ENCODE results near the gene CNPY4. TPM values are rescaled to one million over a fixed set of nuclear protein-coding genes. Genes with fewer than 3 reads are reported as not detected.
A peak's percentile ranks its signal among the peaks of the same experiment; 100 is the strongest.

Gene CNPY4
- total and polyA plus RNA-seq, 2 experiments from 2014 or later: 26.2 to 26.9 TPM

DNA sequence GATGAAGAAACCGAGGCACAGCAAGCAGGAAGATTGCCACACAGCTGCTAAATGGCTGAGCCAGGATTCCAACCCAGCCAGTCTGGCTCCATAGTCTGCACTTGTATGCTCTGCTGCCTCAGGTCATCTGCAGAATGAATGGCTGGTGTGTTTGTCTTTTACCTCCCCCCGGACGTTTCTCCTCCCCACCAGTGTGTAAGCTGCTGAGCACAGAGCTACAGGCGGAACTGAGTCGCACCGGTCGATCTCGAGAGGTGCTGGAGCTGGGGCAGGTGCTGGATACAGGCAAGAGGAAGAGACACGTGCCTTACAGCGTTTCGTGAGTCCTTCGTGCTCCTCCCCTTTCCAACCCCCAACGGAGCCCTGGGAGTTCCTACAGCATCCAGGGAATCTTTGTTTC, 2.6 kb downstream of the CNPY4 start:
- H3K27ac ChIP-seq: no peak overlapping the region
- H2AFZ ChIP-seq: no peak overlapping the region
- no peak overlapping the region for H3K9ac ChIP-seq
- DNase-seq: no peak
- no peaks in the 10 kb centered on the region for H3K36me3 ChIP-seq (ENCODE audit: low read depth)
- WGBS, 2 experiments (ENCODE audit: low coverage in 1 of 2, low lambda C conversion rate in 2 of 2, missing lambda C conversion rate in 2 of 2): 82 to 85% methylated on average over 13 of the region's 13 CpGs
- H3K9me2 ChIP-seq (ENCODE audit: insufficient read depth): no peaks in the 10 kb centered on the region
- in situ Hi-C loops (cut with MboI): no loop called here
- H3K9me3 ChIP-seq (ENCODE audit: low read depth): no peaks in the 10 kb centered on the region
- H3K4me3 ChIP-seq: no peak overlapping the region
- TF ChIP-seq EZH2phosphoT487 (IDR thresholded peaks at IDR 0.05; ENCODE audit: insufficient read depth, low read depth): no peak
- TF ChIP-seq EZH2 (IDR thresholded peaks at IDR 0.05; ENCODE audit: insufficient read depth, poor library complexity, severe bottlenecking): no peak
- no peaks in the 10 kb centered on the region for H3K27me3 ChIP-seq (replicated peaks; ENCODE audit: insufficient read depth)
- H3K4me2 ChIP-seq (ENCODE audit: unreplicated experiment): no peak overlapping the region
- H3K79me2 ChIP-seq (ENCODE audit: insufficient read depth): peaks cover 45% of the 10 kb centered on the region
- no peaks in the 10 kb centered on the region for H4K20me1 ChIP-seq (ENCODE audit: insufficient read depth)
- peaks cover 8% of the 10 kb centered on the region for H3F3A ChIP-seq (ENCODE audit: insufficient read depth)
- H3K4me1 ChIP-seq (ENCODE audit: insufficient read depth): peaks cover 10% of the 10 kb centered on the region; the same call in 1 of the 2 replicates

DNA sequence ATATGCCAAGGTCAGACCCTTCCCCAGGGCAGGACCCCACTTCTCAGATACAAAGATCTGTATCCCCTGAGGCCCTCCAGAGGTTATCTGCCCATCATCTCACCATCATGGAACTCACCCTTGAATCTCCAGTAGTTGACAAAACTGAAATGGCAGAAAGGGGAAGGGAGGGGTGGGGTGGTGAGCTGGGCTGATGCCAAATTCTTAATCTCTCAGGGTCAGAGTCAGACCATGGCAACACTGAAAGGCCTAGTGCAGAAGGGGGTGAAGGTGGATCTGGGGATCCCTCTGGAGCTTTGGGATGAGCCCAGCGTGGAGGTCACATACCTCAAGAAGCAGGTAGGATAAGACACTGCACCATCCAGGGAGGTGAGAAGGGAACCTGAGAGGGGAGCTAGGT, 3.1 kb downstream of the CNPY4 start:
- no peak for DNase-seq
- H3K27ac ChIP-seq: no peak overlapping the region
- 92 to 100% methylated on average over 1 of the region's 1 CpG for WGBS, 2 experiments (ENCODE audit: low coverage in 1 of 2, low lambda C conversion rate in 2 of 2, missing lambda C conversion rate in 2 of 2)
- peaks cover 45% of the 10 kb centered on the region for H3K79me2 ChIP-seq (ENCODE audit: insufficient read depth)
- H4K20me1 ChIP-seq (ENCODE audit: insufficient read depth): no peaks in the 10 kb centered on the region
- H3K4me2 ChIP-seq (ENCODE audit: unreplicated experiment): no peak overlapping the region
- H3K9me3 ChIP-seq (ENCODE audit: low read depth): no peaks in the 10 kb centered on the region
- no peaks in the 10 kb centered on the region for H3K27me3 ChIP-seq (replicated peaks; ENCODE audit: insufficient read depth)
- H3K9me2 ChIP-seq (ENCODE audit: insufficient read depth): no peaks in the 10 kb centered on the region
- H3K4me3 ChIP-seq: no peak overlapping the region
- peaks cover 10% of the 10 kb centered on the region; the same call in 1 of the 2 replicates for H3K4me1 ChIP-seq (ENCODE audit: insufficient read depth)
- no peaks in the 10 kb centered on the region for H3K36me3 ChIP-seq (ENCODE audit: low read depth)
- H2AFZ ChIP-seq: no peak overlapping the region
- no peak overlapping the region for H3K9ac ChIP-seq
- no peak for TF ChIP-seq EZH2 (IDR thresholded peaks at IDR 0.05; ENCODE audit: insufficient read depth, poor library complexity, severe bottlenecking)
- TF ChIP-seq EZH2phosphoT487 (IDR thresholded peaks at IDR 0.05; ENCODE audit: insufficient read depth, low read depth): no peak
- peaks cover 8% of the 10 kb centered on the region for H3F3A ChIP-seq (ENCODE audit: insufficient read depth)
- in situ Hi-C loops (cut with MboI): no loop called here

DNA sequence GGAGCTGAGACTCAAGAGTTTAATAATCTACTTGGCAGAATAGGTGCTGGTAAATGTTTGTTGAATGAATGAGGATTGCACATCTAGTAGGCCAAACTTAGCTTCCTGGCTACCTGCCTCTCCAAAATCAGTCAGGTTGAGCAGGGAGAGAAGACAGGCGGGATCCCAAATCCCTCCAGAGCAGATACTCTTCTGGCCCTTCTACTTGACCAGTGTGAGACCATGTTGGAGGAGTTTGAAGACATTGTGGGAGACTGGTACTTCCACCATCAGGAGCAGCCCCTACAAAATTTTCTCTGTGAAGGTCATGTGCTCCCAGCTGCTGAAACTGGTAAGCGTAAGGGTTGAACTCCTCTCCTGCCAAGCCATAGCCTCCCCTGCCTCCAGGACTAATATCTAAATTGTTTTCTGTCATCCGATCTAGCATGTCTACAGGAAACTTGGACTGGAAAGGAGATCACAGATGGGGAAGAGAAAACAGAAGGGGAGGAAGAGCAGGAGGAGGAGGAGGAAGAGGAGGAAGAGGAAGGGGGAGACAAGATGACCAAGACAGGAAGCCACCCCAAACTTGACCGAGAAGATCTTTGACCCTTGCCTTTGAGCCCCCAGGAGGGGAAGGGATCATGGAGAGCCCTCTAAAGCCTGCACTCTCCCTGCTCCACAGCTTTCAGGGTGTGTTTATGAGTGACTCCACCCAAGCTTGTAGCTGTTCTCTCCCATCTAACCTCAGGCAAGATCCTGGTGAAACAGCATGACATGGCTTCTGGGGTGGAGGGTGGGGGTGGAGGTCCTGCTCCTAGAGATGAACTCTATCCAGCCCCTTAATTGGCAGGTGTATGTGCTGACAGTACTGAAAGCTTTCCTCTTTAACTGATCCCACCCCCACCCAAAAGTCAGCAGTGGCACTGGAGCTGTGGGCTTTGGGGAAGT, 5.1 kb downstream of the CNPY4 start:
- Histone ChIP-seq H3K79me2 (ENCODE audit: insufficient read depth) (peaks cover 31% of the 10 kb centered on the region), H3K4me1 (ENCODE audit: insufficient read depth) (peaks cover 4% of the 10 kb centered on the region; the same call in 1 of the 2 replicates), H3K4me3 (no peak overlapping the region), H4K20me1 (ENCODE audit: insufficient read depth) (no peaks in the 10 kb centered on the region), H3K9ac (no peak overlapping the region), H3K4me2 (ENCODE audit: unreplicated experiment) (no peak overlapping the region), H3K27me3 (replicated peaks; ENCODE audit: insufficient read depth) (no peaks in the 10 kb centered on the region), H3K9me3 (ENCODE audit: low read depth) (no peaks in the 10 kb centered on the region), H3F3A (ENCODE audit: insufficient read depth) (peaks cover 8% of the 10 kb centered on the region), H3K27ac (no peak overlapping the region), H3K9me2 (ENCODE audit: insufficient read depth) (no peaks in the 10 kb centered on the region), H2AFZ (no peak overlapping the region), H3K36me3 (ENCODE audit: low read depth) (no peaks in the 10 kb centered on the region)
- in situ Hi-C loops (cut with MboI): no loop called here
- no peak for DNase-seq
- 91 to 95% methylated on average over 4 of the region's 4 CpGs for WGBS, 2 experiments (ENCODE audit: low coverage in 1 of 2, low lambda C conversion rate in 2 of 2, missing lambda C conversion rate in 2 of 2)
- TF ChIP-seq EZH2 (IDR thresholded peaks at IDR 0.05; ENCODE audit: insufficient read depth, poor library complexity, severe bottlenecking) (no peak), EZH2phosphoT487 (IDR thresholded peaks at IDR 0.05; ENCODE audit: insufficient read depth, low read depth) (no peak)

DNA sequence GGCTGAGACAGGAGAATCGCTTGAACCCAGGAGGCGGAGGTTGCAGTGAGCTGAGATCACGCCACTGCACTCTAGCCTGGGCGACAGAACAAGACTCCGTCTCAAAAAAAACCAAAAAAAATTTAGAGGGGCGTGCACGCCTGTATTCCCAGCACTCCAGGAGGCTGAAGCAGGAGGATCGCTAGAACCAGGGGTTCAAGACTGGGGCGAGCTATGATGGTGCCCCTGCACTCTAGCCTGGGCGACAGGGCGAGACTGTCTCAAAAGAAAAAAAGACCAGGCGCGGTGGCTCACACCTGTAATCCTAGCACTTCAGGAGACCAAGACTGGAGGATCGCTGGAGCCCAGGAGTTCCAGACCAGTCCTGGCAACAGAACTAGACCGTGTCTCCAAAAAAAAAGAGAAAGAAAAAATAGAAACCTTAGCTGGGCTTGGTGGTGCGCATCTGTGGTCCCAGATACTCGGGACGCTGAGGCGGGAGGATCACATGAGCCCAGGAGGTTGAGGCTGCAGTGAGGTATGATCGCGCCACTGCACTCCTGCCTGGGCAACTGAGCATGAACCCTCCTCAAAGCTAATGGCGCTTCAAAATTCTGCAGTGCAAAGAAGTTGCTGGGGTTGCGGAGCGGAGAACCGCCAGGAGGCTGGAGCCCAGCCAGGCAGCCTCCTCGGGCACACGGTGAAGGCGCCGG, 7.0 kb downstream of the CNPY4 start:
- Histone ChIP-seq H3K27ac (peak overlapping the region; percentile 97), H3K27me3 (replicated peaks; ENCODE audit: insufficient read depth) (no peaks in the 10 kb centered on the region), H3F3A (ENCODE audit: insufficient read depth) (peaks cover 4% of the 10 kb centered on the region; the same call in 1 of the 2 replicates), H3K9me3 (ENCODE audit: low read depth) (no peaks in the 10 kb centered on the region), H3K79me2 (ENCODE audit: insufficient read depth) (peaks cover 22% of the 10 kb centered on the region), H3K4me1 (ENCODE audit: insufficient read depth) (peaks cover 2% of the 10 kb centered on the region; the same call in 1 of the 2 replicates), H3K36me3 (ENCODE audit: low read depth) (no peaks in the 10 kb centered on the region), H3K9me2 (ENCODE audit: insufficient read depth) (no peaks in the 10 kb centered on the region), H3K9ac (peak overlapping the region; percentile 94), H4K20me1 (ENCODE audit: insufficient read depth) (no peaks in the 10 kb centered on the region), H2AFZ (peak overlapping the region; percentile 95), H3K4me2 (ENCODE audit: unreplicated experiment) (peak overlapping the region; percentile 99), H3K4me3 (peak overlapping the region; percentile 99)
- peak; percentile 12 for DNase-seq
- WGBS, 2 experiments (ENCODE audit: low coverage in 1 of 2, low lambda C conversion rate in 2 of 2, missing lambda C conversion rate in 2 of 2): 5 to 6% methylated on average over 29 of the region's 29 CpGs
- TF ChIP-seq EZH2phosphoT487 (IDR thresholded peaks at IDR 0.05; ENCODE audit: insufficient read depth, low read depth) (no peak), EZH2 (IDR thresholded peaks at IDR 0.05; ENCODE audit: insufficient read depth, poor library complexity, severe bottlenecking) (no peak)
- in situ Hi-C loops (cut with MboI): no loop called here
